Panc1 (cell line): Measurements from ENCODE around the gene PSMA7.

ENCODE experiments used
- POLR2AphosphoS5 ChIP-seq: IDR thresholded peaks from 2 replicates; pipeline ENCODE4 v1.6.1; 2012; ENCODE audit warnings: mild to moderate bottlenecking, low read depth, low read length, moderate library complexity
- REST ChIP-seq, 2 experiments: IDR thresholded peaks; 2 replicates each; pipeline ENCODE4 v1.6.1; 2011 to 2012; ENCODE audit warnings: low read depth in 2 of 2, control low read depth in 1 of 2, low read length in 1 of 2, mild to moderate bottlenecking in 1 of 2, moderate library complexity in 1 of 2; ENCODE audit not compliant: insufficient read depth in 1 of 2
- SIN3A ChIP-seq: IDR thresholded peaks from 2 replicates; pipeline ENCODE4 v1.6.1; 2012; ENCODE audit warnings: low read depth, mild to moderate bottlenecking, low read length, moderate library complexity, borderline replicate concordance; ENCODE audit not compliant: insufficient read depth
- TCF7L2 ChIP-seq: IDR thresholded peaks from 2 replicates; pipeline ENCODE4 v1.6.1; 2011; ENCODE audit warnings: mild to moderate bottlenecking, low read depth, low read length, inconsistent platforms
- TF ChIP-seq, protein P1 (sequence below): fragments of 450-650 bp; IDR thresholded peaks from 2 replicates; pipeline ENCODE4 v1.5.1; 2017; ENCODE audit warnings: mild to moderate bottlenecking

GRCh38 chr20:62143957-62144825 lies 997 bp upstream of the PSMA7 start:
- TF ChIP-seq, protein P1, sequence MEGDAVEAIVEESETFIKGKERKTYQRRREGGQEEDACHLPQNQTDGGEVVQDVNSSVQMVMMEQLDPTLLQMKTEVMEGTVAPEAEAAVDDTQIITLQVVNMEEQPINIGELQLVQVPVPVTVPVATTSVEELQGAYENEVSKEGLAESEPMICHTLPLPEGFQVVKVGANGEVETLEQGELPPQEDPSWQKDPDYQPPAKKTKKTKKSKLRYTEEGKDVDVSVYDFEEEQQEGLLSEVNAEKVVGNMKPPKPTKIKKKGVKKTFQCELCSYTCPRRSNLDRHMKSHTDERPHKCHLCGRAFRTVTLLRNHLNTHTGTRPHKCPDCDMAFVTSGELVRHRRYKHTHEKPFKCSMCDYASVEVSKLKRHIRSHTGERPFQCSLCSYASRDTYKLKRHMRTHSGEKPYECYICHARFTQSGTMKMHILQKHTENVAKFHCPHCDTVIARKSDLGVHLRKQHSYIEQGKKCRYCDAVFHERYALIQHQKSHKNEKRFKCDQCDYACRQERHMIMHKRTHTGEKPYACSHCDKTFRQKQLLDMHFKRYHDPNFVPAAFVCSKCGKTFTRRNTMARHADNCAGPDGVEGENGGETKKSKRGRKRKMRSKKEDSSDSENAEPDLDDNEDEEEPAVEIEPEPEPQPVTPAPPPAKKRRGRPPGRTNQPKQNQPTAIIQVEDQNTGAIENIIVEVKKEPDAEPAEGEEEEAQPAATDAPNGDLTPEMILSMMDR: no peak
- TF ChIP-seq REST (IDR thresholded peaks at IDR 0.05; ENCODE audit: insufficient read depth in 1 of 2, low read depth in 2 of 2, low read length in 1 of 2): no peak
- TF ChIP-seq POLR2AphosphoS5: no peak
- no peak for TF ChIP-seq TCF7L2
- TF ChIP-seq SIN3A: 0 out of 2 replicates have a peak, but pooled peaks have one; percentile 10
